Neural crest cell (in vitro differentiated cells): ENCODE measurements around the gene REX1BD. TPM values are rescaled to one million over a fixed set of nuclear protein-coding genes. Genes with fewer than 3 reads are reported as not detected.

Source experiments
- DNase-seq: peaks from one replicate; pipeline ENCODE4 v3.0.0; 2021; ENCODE audit warnings: low read depth, mixed read lengths, low spot score
- H3K27ac Mint-ChIP-seq: one replicate; pipeline ENCODE4 v1.8.0; 2021; ENCODE audit warnings: mild to moderate bottlenecking, mixed read lengths; ENCODE audit not compliant: unreplicated experiment
- H3K27me3 Mint-ChIP-seq: 2 replicates; pipeline ENCODE4 v1.8.0; 2021; ENCODE audit warnings: low read depth, mild to moderate bottlenecking, mixed read lengths
- H3K36me3 Mint-ChIP-seq: 2 replicates; pipeline ENCODE4 v1.8.0; 2021; ENCODE audit warnings: low read depth, mild to moderate bottlenecking, mixed read lengths
- H3K4me1 Mint-ChIP-seq: 2 replicates; pipeline ENCODE4 v1.8.0; 2021; ENCODE audit warnings: mixed read lengths
- H3K4me3 Mint-ChIP-seq: one replicate; pipeline ENCODE4 v1.8.0; 2021; ENCODE audit warnings: mild to moderate bottlenecking, mixed read lengths
- H3K9me3 Mint-ChIP-seq: 2 replicates; pipeline ENCODE4 v1.8.0; 2021; ENCODE audit warnings: mixed read lengths
- CTCF ChIP-seq: fragments of 200-600 bp; sonication (generic); conservative IDR thresholded peaks from 2 replicates; pipeline ENCODE4 v1.5.0; 2021; ENCODE audit warnings: antibody characterized with exemption, mild to moderate bottlenecking
- total RNA-seq: library from RNA; stranded (reverse); gene quantifications from 2 replicates; pipeline ENCODE4 v1.2.1, GENCODE V29; 2021

REX1BD gene
- total RNA-seq, 1 donor from 2014 or later = 71.9 TPM

- Mint-ChIP-seq H3K4me1 (peaks cover 10% of the 10 kb centered on the region), H3K27me3 (peaks cover 84% of the 10 kb centered on the region), H3K27ac (no peak overlapping the region), H3K9me3 (no peaks in the 10 kb centered on the region), H3K4me3 (peak overlapping the region; percentile 38), H3K36me3 (no peaks in the 10 kb centered on the region)
- DNase-seq = no peak
- TF ChIP-seq CTCF = peak; percentile 43
Measured at GRCh38 chr19:18603255-18603957, 14.8 kb downstream of the REX1BD start.

GRCh38 chr19:18603958-18604819 lies 15.6 kb downstream of the REX1BD start:
- DNase-seq = no peak
- no peaks in the 10 kb centered on the region for H3K36me3 Mint-ChIP-seq
- no peak overlapping the region for H3K4me3 Mint-ChIP-seq
- peaks cover 84% of the 10 kb centered on the region for H3K27me3 Mint-ChIP-seq
- no peak overlapping the region for H3K27ac Mint-ChIP-seq
- H3K9me3 Mint-ChIP-seq = no peaks in the 10 kb centered on the region
- peaks cover 16% of the 10 kb centered on the region for H3K4me1 Mint-ChIP-seq
- TF ChIP-seq CTCF = no peak

GRCh38 chr19:18604820-18605159 lies 16.2 kb downstream of the REX1BD start:
- H3K4me1 Mint-ChIP-seq = peaks cover 22% of the 10 kb centered on the region
- H3K9me3 Mint-ChIP-seq = no peaks in the 10 kb centered on the region
- DNase-seq = no peak
- H3K4me3 Mint-ChIP-seq = no peak overlapping the region
- TF ChIP-seq CTCF = no peak
- no peak overlapping the region for H3K27ac Mint-ChIP-seq
- peaks cover 84% of the 10 kb centered on the region for H3K27me3 Mint-ChIP-seq
- H3K36me3 Mint-ChIP-seq = no peaks in the 10 kb centered on the region

GRCh38 chr19:18605196-18605545 lies 16.6 kb downstream of the REX1BD start:
- no peak for TF ChIP-seq CTCF
- Mint-ChIP-seq H3K9me3 (no peaks in the 10 kb centered on the region), H3K4me3 (peak overlapping the region; percentile 54), H3K27ac (no peak overlapping the region), H3K27me3 (peaks cover 84% of the 10 kb centered on the region), H3K36me3 (no peaks in the 10 kb centered on the region), H3K4me1 (peaks cover 22% of the 10 kb centered on the region)
- no peak for DNase-seq

- no peak for TF ChIP-seq CTCF
- peaks cover 22% of the 10 kb centered on the region for H3K4me1 Mint-ChIP-seq
- peaks cover 83% of the 10 kb centered on the region for H3K27me3 Mint-ChIP-seq
- no peak for DNase-seq
- H3K27ac Mint-ChIP-seq = no peak overlapping the region
- no peaks in the 10 kb centered on the region for H3K36me3 Mint-ChIP-seq
- H3K4me3 Mint-ChIP-seq = peak overlapping the region; percentile 54
- no peaks in the 10 kb centered on the region for H3K9me3 Mint-ChIP-seq
Measured at GRCh38 chr19:18605546-18606280, 17.1 kb downstream of the REX1BD start.
